Upper lobe of right lung (tissue), 1 donor: ENCODE measurements around the gene ADAM10. TPM values are rescaled to one million over a fixed set of nuclear protein-coding genes. Genes with fewer than 3 reads are reported as not detected.

Experiments
- ATAC-seq: fragments of 200-7000 bp; cut with Tn5 transposase; one replicate; pipeline ENCODE4 v1.9.1; 2020; ENCODE audit warnings: mild to moderate bottlenecking, moderate library complexity
- DNase-seq: peaks from one replicate; pipeline ENCODE4 v3.0.0-alpha.2; 2020
- H3K27ac ChIP-seq: fragments of 200-600 bp; one replicate; pipeline ENCODE4 v1.8.0; 2022
- H3K27me3 ChIP-seq: fragments of 200-600 bp; one replicate; pipeline ENCODE4 v1.8.0; 2022; ENCODE audit warnings: mild to moderate bottlenecking
- H3K36me3 ChIP-seq: fragments of 200-600 bp; one replicate; pipeline ENCODE4 v1.8.0; 2022
- H3K4me1 ChIP-seq: fragments of 200-600 bp; one replicate; pipeline ENCODE4 v1.8.0; 2022
- H3K4me3 ChIP-seq: fragments of 200-600 bp; one replicate; pipeline ENCODE4 v1.8.0; 2022; ENCODE audit warnings: mild to moderate bottlenecking
- H3K9me3 ChIP-seq: fragments of 200-600 bp; one replicate; pipeline ENCODE4 v1.8.0; 2022
- CTCF ChIP-seq: fragments of 200-600 bp; IDR thresholded peaks from one replicate; pipeline ENCODE4 v1.8.0; 2022; ENCODE audit warnings: antibody characterized with exemption
- intact Hi-C: fragments of 100-400 bp; cut with DNase I; formaldehyde crosslinking; loops from one replicate; pipeline ENCODE4 v1.11.0; 2022
- total RNA-seq: library from RNA; stranded (reverse); fragmentation: NEBNext Ultra II Directional; extraction: Animal tissue kit (Norgen Biotek cat#: 25700); gene quantifications from one replicate; pipeline ENCODE4 v1.2.1, GENCODE V29; 2021
- donor health status: DM: no; HTN: yes; CAD: no; lungs with severe emphysema.

ADAM10 gene
- total RNA-seq, 1 donor from 2014 or later, result 139 TPM

- no peaks in the 10 kb centered on the region for H3K9me3 ChIP-seq
- no peak overlapping the region for H3K27ac ChIP-seq
- ATAC-seq (no peak), DNase-seq (no peak)
- intact Hi-C loops, result no loop called here
- TF ChIP-seq CTCF, result no peak
- peaks cover 4% of the 10 kb centered on the region for H3K4me1 ChIP-seq
- H3K36me3 ChIP-seq, result peaks cover 20% of the 10 kb centered on the region
- no peaks in the 10 kb centered on the region for H3K27me3 ChIP-seq
- H3K4me3 ChIP-seq, result no peak overlapping the region
Measured at GRCh38 chr15:58594898-58595297, 154.6 kb downstream of the ADAM10 start.

GRCh38 chr15:58593870-58594269 is 155.6 kb downstream of the ADAM10 start:
- no peak for TF ChIP-seq CTCF
- Histone ChIP-seq H3K4me1 (peaks cover 4% of the 10 kb centered on the region), H3K9me3 (no peaks in the 10 kb centered on the region), H3K4me3 (no peak overlapping the region), H3K36me3 (peaks cover 20% of the 10 kb centered on the region), H3K27me3 (no peaks in the 10 kb centered on the region), H3K27ac (no peak overlapping the region)
- DNase-seq (no peak), ATAC-seq (no peak)
- intact Hi-C loops, result no loop called here

- Histone ChIP-seq H3K4me3 (no peak overlapping the region), H3K9me3 (no peaks in the 10 kb centered on the region), H3K27me3 (no peaks in the 10 kb centered on the region), H3K36me3 (peaks cover 4% of the 10 kb centered on the region), H3K4me1 (peaks cover 4% of the 10 kb centered on the region), H3K27ac (no peak overlapping the region)
- intact Hi-C loops, result no loop called here
- ATAC-seq, result peak; percentile 93
- DNase-seq, result no peak
- no peak for TF ChIP-seq CTCF
Measured at GRCh38 chr15:58590926-58591325, 158.6 kb downstream of the ADAM10 start.

GRCh38 chr15:58590236-58590635 is 159.3 kb downstream of the ADAM10 start:
- ATAC-seq (no peak), DNase-seq (no peak)
- H3K27me3 ChIP-seq, result no peaks in the 10 kb centered on the region
- no peak for TF ChIP-seq CTCF
- H3K4me1 ChIP-seq, result peaks cover 4% of the 10 kb centered on the region
- intact Hi-C loops, result no loop called here
- no peaks in the 10 kb centered on the region for H3K36me3 ChIP-seq
- no peaks in the 10 kb centered on the region for H3K9me3 ChIP-seq
- no peak overlapping the region for H3K27ac ChIP-seq
- no peak overlapping the region for H3K4me3 ChIP-seq

GRCh38 chr15:58589047-58589446 is 160.5 kb downstream of the ADAM10 start:
- H3K27ac ChIP-seq, result no peak overlapping the region
- no peak for TF ChIP-seq CTCF

GRCh38 chr15:58588096-58588495 is 161.4 kb downstream of the ADAM10 start:
- ATAC-seq, result peak; percentile 53
- intact Hi-C loops, result no loop called here
- no peak for DNase-seq
- Histone ChIP-seq H3K9me3 (no peaks in the 10 kb centered on the region), H3K27me3 (no peaks in the 10 kb centered on the region), H3K4me3 (no peak overlapping the region), H3K27ac (no peak overlapping the region), H3K4me1 (peaks cover 4% of the 10 kb centered on the region), H3K36me3 (no peaks in the 10 kb centered on the region)
- TF ChIP-seq CTCF, result no peak

More at GRCh38 chr15:58589047-58589446, 160.5 kb downstream of the ADAM10 start:
- ATAC-seq (no peak), DNase-seq (no peak)
- Histone ChIP-seq H3K4me1 (peaks cover 4% of the 10 kb centered on the region), H3K4me3 (no peak overlapping the region), H3K9me3 (no peaks in the 10 kb centered on the region), H3K27me3 (no peaks in the 10 kb centered on the region), H3K36me3 (no peaks in the 10 kb centered on the region)
- intact Hi-C loops, result no loop called here
